Activated naive CD4-positive, alpha-beta T cell treated with anti-CD3 and anti-CD28 coated beads, Interleukin-2, amount 50 U/mL, for 16 hours (primary cell): Measurements from ENCODE around the gene FGGY.
"Not testable (repeated sequence)": the region's sequence is repeated elsewhere in the genome, so short reads cannot be mapped to it uniquely, and the experiment has no call there.

Experiments
- DNase-seq: peaks from one replicate; pipeline ENCODE4 v3.0.0-alpha.2; 2020

FGGY gene

GRCh38 chr1:59453297-59453968 is 156.5 kb downstream of the FGGY start:
- no peak for DNase-seq

- no peak for DNase-seq
Measured at GRCh38 chr1:59455206-59455605, 158.3 kb downstream of the FGGY start.

GRCh38 chr1:59457786-59458185 is 160.9 kb downstream of the FGGY start:
- DNase-seq: no peak

- no peak for DNase-seq
Measured at GRCh38 chr1:59458884-59459283, 162.0 kb downstream of the FGGY start.

GRCh38 chr1:59462942-59463341 is 166.0 kb downstream of the FGGY start:
- not testable (repeated sequence) for DNase-seq

GRCh38 chr1:59465478-59465877 is 168.6 kb downstream of the FGGY start:
- not testable (repeated sequence) for DNase-seq

GRCh38 chr1:59468828-59469428 is 172.0 kb downstream of the FGGY start:
- no peak for DNase-seq

GRCh38 chr1:59471991-59472570 is 175.2 kb downstream of the FGGY start:
- DNase-seq: not testable (repeated sequence)

- no peak for DNase-seq
Measured at GRCh38 chr1:59473831-59474230, 176.9 kb downstream of the FGGY start.

- DNase-seq: no peak
Measured at GRCh38 chr1:59474496-59474895, 177.6 kb downstream of the FGGY start.

- DNase-seq: no peak
Measured at GRCh38 chr1:59475737-59476136, 178.8 kb downstream of the FGGY start.

GRCh38 chr1:59477286-59477685 is 180.4 kb downstream of the FGGY start:
- DNase-seq: no peak

- DNase-seq: no peak
Measured at GRCh38 chr1:59477867-59478266, 181.0 kb downstream of the FGGY start.

- no peak for DNase-seq
Measured at GRCh38 chr1:59478822-59479221, 181.9 kb downstream of the FGGY start.

GRCh38 chr1:59480188-59480888 is 183.4 kb downstream of the FGGY start:
- no peak for DNase-seq

GRCh38 chr1:59481881-59482505 is 185.1 kb downstream of the FGGY start:
- no peak for DNase-seq

- no peak for DNase-seq
Measured at GRCh38 chr1:59482986-59483385, 186.1 kb downstream of the FGGY start.

- no peak for DNase-seq
Measured at GRCh38 chr1:59484096-59484495, 187.2 kb downstream of the FGGY start.

- DNase-seq: no peak
Measured at GRCh38 chr1:59485171-59485570, 188.3 kb downstream of the FGGY start.

GRCh38 chr1:59485949-59486348 is 189.1 kb downstream of the FGGY start:
- no peak for DNase-seq

GRCh38 chr1:59486615-59487014 is 189.7 kb downstream of the FGGY start:
- DNase-seq: no peak

- no peak for DNase-seq
Measured at GRCh38 chr1:59487335-59488031, 190.6 kb downstream of the FGGY start.

GRCh38 chr1:59492500-59492899 is 195.6 kb downstream of the FGGY start:
- DNase-seq: no peak
